IPS DF 19.7 (cell line): ENCODE measurements around the gene SMAD6.
"Not testable (repeated sequence)": the region's sequence is repeated elsewhere in the genome, so short reads cannot be mapped to it uniquely, and the experiment has no call there.

Experiments used
- DNase-seq: peaks from one replicate; pipeline ENCODE4 v3.0.0-alpha.2; 2013; ENCODE audit warnings: low read depth, low spot score

Gene SMAD6

DNA sequence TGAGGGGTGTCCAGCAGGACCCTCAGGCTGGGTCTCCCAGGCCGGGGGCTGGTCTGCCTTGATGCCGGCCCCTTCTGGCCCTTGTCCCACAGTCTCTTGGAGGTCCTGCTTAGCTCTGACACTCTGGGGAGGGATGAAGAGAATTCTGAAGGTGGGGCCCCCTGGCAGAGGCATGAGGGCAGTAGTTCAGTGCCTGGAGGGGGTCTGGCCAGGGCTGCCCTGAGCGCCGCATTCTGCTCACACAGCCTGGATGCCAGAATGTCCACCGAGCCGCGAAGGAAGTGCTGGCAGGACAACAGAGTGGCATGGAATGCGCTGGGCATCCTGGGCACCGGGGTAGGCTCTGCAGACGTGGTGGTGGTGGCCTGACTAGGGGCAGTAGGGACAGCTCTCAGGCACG is 55.5 kb downstream of the SMAD6 start:
- no peak for DNase-seq

DNA sequence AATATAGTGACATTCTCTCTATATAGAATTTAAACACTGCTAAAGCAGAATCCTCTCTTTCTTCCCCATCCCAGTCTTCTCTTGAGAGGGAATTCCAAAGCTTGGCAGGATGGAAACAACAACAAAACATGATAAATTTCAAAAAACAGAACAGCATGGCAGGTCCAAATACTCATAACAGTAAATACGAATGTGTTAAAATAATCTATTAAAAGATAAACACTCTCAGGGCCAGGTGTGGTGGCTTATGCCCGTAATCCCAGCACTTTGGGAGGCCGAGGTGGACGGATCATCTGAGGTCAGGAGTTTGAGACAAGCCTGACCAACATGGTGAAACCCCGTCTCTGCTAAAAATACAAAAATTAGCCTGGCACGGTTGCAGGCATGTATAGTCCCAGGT is 56.2 kb downstream of the SMAD6 start:
- DNase-seq = not testable (repeated sequence)

GRCh38 chr15:66758844-66759243 is 56.8 kb downstream of the SMAD6 start:
- no peak for DNase-seq

- no peak for DNase-seq
These were observed 58.3 kb downstream of the SMAD6 start for GRCh38 chr15:66760097-66760967.

- DNase-seq = no peak
These were observed 59.1 kb downstream of the SMAD6 start for GRCh38 chr15:66760968-66761725.

DNA sequence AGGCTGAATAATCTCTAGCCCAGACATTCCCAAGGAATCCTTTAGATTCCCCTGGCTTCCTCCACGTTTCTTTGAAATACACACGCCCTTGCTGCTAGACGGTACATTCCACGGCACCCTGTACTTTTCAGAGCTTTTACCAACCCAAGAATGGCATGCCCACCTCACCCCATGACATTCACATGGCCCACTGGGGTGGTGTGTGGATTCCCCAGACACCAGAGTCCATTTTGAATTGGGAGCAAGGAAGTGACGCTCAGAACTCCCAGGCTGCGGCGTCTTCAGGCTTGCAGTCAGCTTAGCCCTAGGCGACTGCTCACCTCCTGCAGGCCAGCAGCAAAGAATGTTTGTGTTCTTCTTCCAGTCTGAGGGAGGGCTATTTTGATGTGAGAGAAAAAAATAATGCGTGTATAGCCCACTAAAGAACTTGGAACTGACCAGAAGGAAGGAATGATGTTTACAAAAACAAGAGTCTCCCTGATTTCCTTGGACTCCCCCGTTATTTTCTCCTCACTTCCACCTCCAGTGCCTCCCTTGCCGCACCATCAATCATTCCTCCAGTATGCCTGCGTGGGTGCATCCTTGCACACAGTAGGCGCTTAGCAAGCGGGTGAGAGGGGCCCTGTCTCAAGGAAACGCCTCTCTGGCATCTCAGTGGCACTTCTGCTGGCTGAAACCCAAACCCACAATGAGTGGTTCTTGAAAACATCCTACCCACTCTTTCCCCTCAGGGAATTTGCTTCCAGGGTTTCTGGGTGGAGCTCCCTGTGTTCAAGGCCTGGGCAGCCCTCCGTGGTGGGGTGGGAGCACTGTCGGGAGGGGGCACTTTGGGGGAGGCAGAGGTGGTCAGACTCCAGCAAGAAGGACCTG is 59.9 kb downstream of the SMAD6 start:
- no peak for DNase-seq

DNA sequence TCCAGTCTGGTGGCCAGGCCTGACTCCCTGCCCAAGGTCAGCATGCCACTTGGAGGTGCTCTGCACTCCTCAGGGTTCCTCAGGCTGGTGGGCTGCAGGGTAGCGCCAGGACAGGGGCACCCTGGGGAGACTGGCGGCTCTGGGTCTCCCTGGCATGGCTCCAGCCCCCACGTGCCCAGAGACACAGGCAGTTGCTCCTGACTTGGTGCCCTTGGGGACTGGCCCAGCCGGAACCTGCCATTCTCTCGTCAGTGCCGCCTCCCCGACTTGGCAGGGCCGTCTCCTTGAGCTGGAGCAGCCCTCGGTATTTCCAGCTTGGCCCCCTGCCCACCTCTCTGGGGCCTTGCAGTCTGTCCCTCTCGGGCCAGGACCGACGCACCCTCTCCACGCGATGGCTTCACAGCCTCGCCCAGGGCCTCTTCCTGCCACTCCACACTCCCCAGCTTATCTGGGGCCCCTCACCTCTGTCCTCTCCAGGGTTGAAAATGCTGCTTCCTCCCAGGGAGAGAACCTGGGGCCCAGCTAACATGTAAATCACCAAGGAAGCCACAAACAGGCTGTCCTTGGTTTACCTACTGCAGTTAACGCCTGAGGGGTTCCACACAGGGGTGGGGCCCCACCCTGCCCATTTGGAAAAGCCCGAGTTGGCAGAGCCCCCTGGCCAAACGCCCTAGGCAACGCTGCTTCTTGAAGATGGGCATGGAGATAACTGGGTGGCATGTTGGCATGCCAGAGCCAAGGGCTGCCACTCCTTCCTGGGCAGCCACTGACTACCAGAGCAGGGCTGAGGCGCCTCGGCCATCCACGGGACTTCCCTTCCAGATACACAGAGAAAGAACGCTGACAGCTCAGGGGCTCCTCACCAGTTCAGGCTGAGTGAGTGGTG is 61.4 kb downstream of the SMAD6 start:
- no peak for DNase-seq

GRCh38 chr15:66764072-66764786 is 62.2 kb downstream of the SMAD6 start:
- no peak for DNase-seq

- no peak for DNase-seq
These were observed 63.6 kb downstream of the SMAD6 start for GRCh38 chr15:66765478-66766281.

- no peak for DNase-seq
These were observed 64.5 kb downstream of the SMAD6 start for GRCh38 chr15:66766282-66767230.

GRCh38 chr15:66767240-66767659 is 65.2 kb downstream of the SMAD6 start:
- no peak for DNase-seq

DNA sequence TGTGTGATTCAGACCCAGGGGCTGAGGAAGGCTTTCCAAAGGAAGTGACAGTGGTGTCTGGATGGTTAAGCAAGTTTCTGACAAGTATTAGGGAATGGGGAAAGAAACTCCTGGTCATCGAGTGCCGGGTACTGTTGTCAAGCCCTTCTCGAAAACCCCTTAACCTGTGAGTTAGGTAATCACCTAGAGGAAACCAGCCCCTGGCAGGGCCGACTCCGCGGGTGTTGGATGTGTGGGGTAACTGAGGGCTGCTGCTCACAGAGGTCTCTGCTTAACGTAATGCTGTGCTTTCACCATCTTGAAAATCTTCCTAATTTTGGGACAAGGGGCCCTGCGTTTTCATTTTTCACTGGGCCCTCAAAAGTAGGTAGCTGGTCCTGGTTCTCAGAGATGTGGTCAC is 67.0 kb downstream of the SMAD6 start:
- no peak for DNase-seq

GRCh38 chr15:66770518-66771350 is 68.7 kb downstream of the SMAD6 start:
- DNase-seq = no peak

DNA sequence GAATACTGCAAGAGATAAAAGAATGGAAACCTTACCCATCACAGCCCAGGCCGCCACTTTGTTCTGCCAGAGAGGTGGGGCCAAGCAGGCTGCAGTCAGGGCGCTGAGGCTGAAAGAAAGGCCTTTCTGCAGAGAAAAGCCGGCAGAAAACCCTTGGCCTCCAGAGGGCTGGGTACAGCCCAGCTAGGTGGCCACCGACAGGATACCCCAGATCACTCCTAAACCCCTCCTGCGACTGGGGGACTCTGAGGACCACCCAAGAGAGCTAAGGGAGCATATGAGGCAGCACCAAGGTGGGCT is 69.3 kb downstream of the SMAD6 start:
- DNase-seq = no peak

DNA sequence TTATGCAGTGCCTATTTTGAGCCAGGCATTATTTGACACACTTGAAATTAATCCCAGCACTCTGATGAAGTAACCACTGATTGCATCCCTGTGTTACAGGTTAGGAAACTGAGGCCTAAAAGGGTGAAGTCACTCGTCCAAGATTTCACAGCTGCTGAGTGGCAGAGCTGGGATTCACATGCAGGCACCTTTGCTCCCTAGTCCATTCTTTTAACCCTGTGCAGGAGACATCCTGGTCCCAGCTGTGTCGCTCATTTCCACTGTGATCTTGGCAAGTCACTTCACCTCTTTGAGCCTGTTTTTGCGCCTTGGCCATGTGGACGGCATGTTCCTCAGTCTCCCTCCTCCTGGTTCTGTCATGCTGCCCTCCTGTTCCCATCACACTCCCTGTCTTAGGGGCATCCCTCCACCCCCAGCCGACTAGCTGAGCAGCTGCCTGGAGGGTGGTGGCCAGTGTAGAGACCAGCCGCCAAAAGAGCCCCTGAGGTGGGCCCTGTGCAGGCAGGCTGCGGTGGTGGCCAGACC is 70.6 kb downstream of the SMAD6 start:
- no peak for DNase-seq

GRCh38 chr15:66773129-66773873 is 71.3 kb downstream of the SMAD6 start:
- DNase-seq = no peak
